NCI-H2227 (cell line): Measurements from ENCODE around the gene CNN1.
A peak's percentile ranks its signal among the peaks of the same experiment; 100 is the strongest.
"Not testable (repeated sequence)": the region's sequence is repeated elsewhere in the genome, so short reads cannot be mapped to it uniquely, and the experiment has no call there.

Source experiments
- DNase-seq: peaks from one replicate; lab custom pipeline; 2025; ENCODE audit not compliant: unreplicated experiment; lab: John Stamatoyannopoulos, UW

The CNN1 gene

GRCh38 chr19:11564082-11564807, 25.6 kb downstream of the CNN1 start:
- not testable (repeated sequence) for DNase-seq

- not testable (repeated sequence) for DNase-seq
These were observed 27.0 kb downstream of the CNN1 start for GRCh38 chr19:11565649-11565980.

GRCh38 chr19:11566164-11566563, 27.5 kb downstream of the CNN1 start:
- no peak for DNase-seq

GRCh38 chr19:11570039-11570462, 31.4 kb downstream of the CNN1 start:
- DNase-seq, result peak; percentile 32

- DNase-seq, result not testable (repeated sequence)
These were observed 34.7 kb downstream of the CNN1 start for GRCh38 chr19:11573354-11573753.

GRCh38 chr19:11573763-11574162, 35.1 kb downstream of the CNN1 start:
- DNase-seq, result not testable (repeated sequence)

- no peak for DNase-seq
These were observed 36.0 kb downstream of the CNN1 start for GRCh38 chr19:11574689-11575088.

GRCh38 chr19:11576227-11576626, 37.6 kb downstream of the CNN1 start:
- no peak for DNase-seq

- DNase-seq, result no peak
These were observed 39.0 kb downstream of the CNN1 start, which contains the start of gene ACP5 for GRCh38 chr19:11577451-11578257. TSS of gene ACP5 (minus strand) at chr19:11577645. CDS start at chr19:11577317, 328 bp downstream.

- DNase-seq, result peak; percentile 5
These were observed 39.8 kb downstream of the CNN1 start for GRCh38 chr19:11578258-11579142.

GRCh38 chr19:11580116-11580515, 41.5 kb downstream of the CNN1 start:
- no peak for DNase-seq

GRCh38 chr19:11581740-11582139, 43.1 kb downstream of the CNN1 start:
- DNase-seq, result peak; percentile 15

- DNase-seq, result no peak
These were observed 47.7 kb downstream of the CNN1 start for GRCh38 chr19:11586331-11586730.

- DNase-seq, result peak; percentile 63
These were observed 48.8 kb downstream of the CNN1 start for GRCh38 chr19:11587302-11587974.

GRCh38 chr19:11587975-11588631, 49.5 kb downstream of the CNN1 start:
- DNase-seq, result no peak

GRCh38 chr19:11594084-11594483, 55.4 kb downstream of the CNN1 start:
- no peak for DNase-seq

GRCh38 chr19:11596156-11596555, 57.5 kb downstream of the CNN1 start:
- DNase-seq, result no peak

GRCh38 chr19:11597202-11598102, 58.8 kb downstream of the CNN1 start, which contains the start of gene ZNF627:
TSS of gene ZNF627 (plus strand) at chr19:11597483. CDS start at chr19:11597628, 145 bp downstream.
- peak; percentile 94 for DNase-seq

- DNase-seq, result peak; percentile 31
These were observed 59.4 kb downstream of the CNN1 start for GRCh38 chr19:11598103-11598483.
